Activated CD4-positive, alpha-beta T cell treated with anti-CD3 and anti-CD28 coated beads, Interleukin-2, amount 10 ng/mL, durations not matched to agents 24 days and 14 days (primary cell): ENCODE data around the gene ATXN3. TPM values are rescaled to one million over a fixed set of nuclear protein-coding genes. Genes with fewer than 3 reads are reported as not detected.

Experiments
- DNase-seq: peaks from one replicate; pipeline ENCODE4 v3.0.0; 2022
- H3K27ac Mint-ChIP-seq: one replicate; pipeline ENCODE4 v1.8.0; 2022; ENCODE audit warnings: mild to moderate bottlenecking, mixed read lengths
- H3K27me3 Mint-ChIP-seq: one replicate; pipeline ENCODE4 v1.8.0; 2022; ENCODE audit warnings: mixed read lengths
- H3K36me3 Mint-ChIP-seq: one replicate; pipeline ENCODE4 v1.8.0; 2022; ENCODE audit warnings: low read depth, mild to moderate bottlenecking, mixed read lengths
- H3K4me1 Mint-ChIP-seq: one replicate; pipeline ENCODE4 v1.8.0; 2021; ENCODE audit warnings: mixed read lengths
- H3K4me3 Mint-ChIP-seq: one replicate; pipeline ENCODE4 v1.8.0; 2022; ENCODE audit warnings: mild to moderate bottlenecking, moderate library complexity, mixed read lengths
- H3K9me3 Mint-ChIP-seq: one replicate; pipeline ENCODE4 v1.8.0; 2021; ENCODE audit warnings: mixed read lengths
- intact Hi-C: fragments of 100-400 bp; cut with micrococcal nuclease; formaldehyde crosslinking; loops from one replicate; pipeline ENCODE4 v1.15.1; 2023
- total RNA-seq: library from RNA; stranded (reverse); gene quantifications from 2 replicates; pipeline ENCODE4 v1.2.3, GENCODE V29; 2022

Gene ATXN3
- total RNA-seq, 1 donor from 2014 or later: 23.7 TPM

DNA sequence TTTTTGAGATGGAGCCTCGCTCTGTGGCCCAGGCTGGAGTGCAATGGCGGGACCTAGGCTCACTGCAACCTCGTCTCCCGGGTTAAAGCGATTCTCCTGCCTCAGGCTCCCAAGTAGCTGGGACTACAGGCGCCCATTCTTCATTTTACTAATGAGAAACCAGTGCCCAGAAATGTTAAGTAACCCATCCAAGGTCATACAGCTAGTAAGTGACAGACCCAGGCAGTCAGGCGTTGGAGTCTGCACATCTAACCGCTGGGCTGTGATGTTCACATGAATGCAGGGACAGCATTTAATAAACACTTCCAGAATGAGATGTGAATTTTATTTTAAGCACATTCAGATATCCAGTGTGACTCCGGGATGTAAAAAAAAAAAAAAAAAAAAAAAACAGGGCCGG lies 65.2 kb downstream of the ATXN3 start:
- no peaks in the 10 kb centered on the region for H3K9me3 Mint-ChIP-seq
- H3K4me1 Mint-ChIP-seq: peaks cover 29% of the 10 kb centered on the region
- no peaks in the 10 kb centered on the region for H3K27me3 Mint-ChIP-seq
- no peak for DNase-seq
- H3K36me3 Mint-ChIP-seq: peaks cover 14% of the 10 kb centered on the region
- H3K4me3 Mint-ChIP-seq: peak overlapping the region; percentile 93
- no peak overlapping the region for H3K27ac Mint-ChIP-seq
- intact Hi-C loops: loop anchor here (2.0 to 5.0 kb wide), 6 partner anchors 66 to 1659 kb away; partner anchors contain the start of genes ATXN3, CPSF2, NDUFB1 and PPP4R3A

DNA sequence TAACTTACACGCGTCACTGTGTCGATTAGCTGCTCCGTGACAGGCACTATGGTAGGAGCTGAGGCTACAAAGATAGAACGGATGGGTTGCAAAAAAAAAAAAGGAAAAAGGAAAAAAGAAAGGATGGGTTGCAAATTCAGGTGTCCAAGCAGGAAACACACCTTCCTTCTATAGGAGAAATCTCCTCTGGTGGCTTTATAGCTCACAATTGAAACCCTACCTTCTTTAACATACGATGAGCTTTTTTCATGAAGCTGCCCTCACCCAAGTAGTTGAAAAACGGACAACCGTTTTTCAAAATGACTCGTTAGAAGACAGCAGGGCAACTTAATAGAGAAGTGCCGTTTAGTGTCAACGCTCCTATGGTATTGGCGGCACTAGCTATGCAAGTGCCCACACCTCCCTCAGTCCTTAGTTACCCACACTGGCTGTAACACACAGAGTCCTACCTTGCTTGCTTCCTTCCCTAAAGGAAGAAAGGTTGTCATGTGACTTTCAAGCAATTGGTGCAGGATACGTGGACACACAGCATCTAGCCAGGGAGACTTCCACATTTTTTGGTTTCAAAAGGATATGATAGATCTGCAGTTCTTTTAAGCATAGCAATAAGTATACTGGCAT lies 65.8 kb downstream of the ATXN3 start:
- H3K27me3 Mint-ChIP-seq: no peaks in the 10 kb centered on the region
- peak; percentile 75 for DNase-seq
- H3K4me1 Mint-ChIP-seq: peaks cover 31% of the 10 kb centered on the region
- no peaks in the 10 kb centered on the region for H3K9me3 Mint-ChIP-seq
- H3K36me3 Mint-ChIP-seq: peaks cover 16% of the 10 kb centered on the region
- H3K4me3 Mint-ChIP-seq: peak overlapping the region; percentile 93
- H3K27ac Mint-ChIP-seq: peak overlapping the region; percentile 98
- intact Hi-C loops: loop anchor here (2.0 to 5.0 kb wide), 6 partner anchors 66 to 1658 kb away; partner anchors contain the start of genes ATXN3, CPSF2, NDUFB1 and PPP4R3A

DNA sequence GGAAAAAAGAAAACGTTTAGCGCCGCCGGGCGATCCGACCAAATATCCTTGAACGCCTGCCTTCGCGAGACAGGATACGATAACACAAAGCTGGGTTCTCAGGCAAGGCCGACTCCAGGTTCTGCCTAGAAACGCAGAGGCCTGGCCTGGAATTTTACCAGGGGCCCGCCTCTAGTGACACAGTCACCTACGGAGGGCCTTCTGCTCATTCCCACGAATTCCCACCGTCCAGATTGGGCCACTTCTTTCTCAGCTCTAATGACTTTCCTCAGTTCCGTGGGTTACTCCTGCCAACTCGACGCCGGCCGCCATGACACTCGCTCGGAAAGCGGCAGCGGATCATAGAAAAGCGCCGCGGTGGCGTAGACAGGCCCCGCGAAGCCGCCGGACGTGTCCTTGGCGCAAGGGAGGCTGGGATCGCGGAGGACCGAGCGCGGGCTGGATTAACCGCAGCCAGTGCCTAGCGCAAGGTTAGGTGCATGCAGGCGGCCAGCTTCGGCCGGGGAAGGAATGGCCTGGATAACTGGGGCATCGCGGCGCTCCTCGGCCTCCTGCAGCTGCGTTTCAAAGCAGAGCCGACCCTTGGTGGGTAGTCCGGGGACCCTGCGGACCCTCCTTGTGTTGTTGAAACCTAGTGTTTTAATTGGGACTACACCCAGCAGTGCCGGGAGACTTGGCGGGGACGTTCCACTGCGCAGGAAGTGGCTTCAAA lies 66.5 kb downstream of the ATXN3 start, which contains the start of gene TRIP11:
TSS of gene TRIP11 (minus strand) at position 341 of the 712 bp plus-strand sequence. CDS start 374 bp downstream, outside the sequence.
- peak; percentile 99 for DNase-seq
- Mint-ChIP-seq H3K27me3 (no peaks in the 10 kb centered on the region), H3K4me3 (peak within 1 kb of the TSS; percentile 93), H3K9me3 (no peaks in the 10 kb centered on the region), H3K36me3 (peaks cover 16% of the 10 kb centered on the region), H3K4me1 (peaks cover 31% of the 10 kb centered on the region), H3K27ac (peak within 1 kb of the TSS; percentile 98)
- intact Hi-C loops: loop anchor here (2.0 to 5.0 kb wide), 7 partner anchors 38 to 1658 kb away; partner anchors contain the start of genes ATXN3, CPSF2, NDUFB1 and PPP4R3A

GRCh38 chr14:92039063-92039718 lies 67.2 kb downstream of the ATXN3 start:
- intact Hi-C loops: loop anchor here (5.0 kb wide), 1 partner anchor 37 kb away; no protein-coding TSS in a partner anchor
- H3K4me3 Mint-ChIP-seq: peak overlapping the region; percentile 93
- no peak for DNase-seq
- H3K4me1 Mint-ChIP-seq: peaks cover 31% of the 10 kb centered on the region
- no peaks in the 10 kb centered on the region for H3K9me3 Mint-ChIP-seq
- peak overlapping the region; percentile 98 for H3K27ac Mint-ChIP-seq
- no peaks in the 10 kb centered on the region for H3K27me3 Mint-ChIP-seq
- peaks cover 16% of the 10 kb centered on the region for H3K36me3 Mint-ChIP-seq

GRCh38 chr14:92037989-92038388 lies 68.4 kb downstream of the ATXN3 start:
- no peak for DNase-seq
- Mint-ChIP-seq H3K36me3 (peaks cover 21% of the 10 kb centered on the region), H3K27ac (peak overlapping the region; percentile 45), H3K4me1 (peaks cover 37% of the 10 kb centered on the region), H3K4me3 (peak overlapping the region; percentile 93), H3K9me3 (no peaks in the 10 kb centered on the region), H3K27me3 (no peaks in the 10 kb centered on the region)
- intact Hi-C loops: loop anchor here (5.0 kb wide), 1 partner anchor 36 kb away; no protein-coding TSS in a partner anchor

GRCh38 chr14:92035890-92036289 lies 70.5 kb downstream of the ATXN3 start:
- DNase-seq: no peak
- peaks cover 37% of the 10 kb centered on the region for H3K4me1 Mint-ChIP-seq
- intact Hi-C loops: loop anchor here (5.0 kb wide), 1 partner anchor 34 kb away; no protein-coding TSS in a partner anchor
- H3K36me3 Mint-ChIP-seq: peaks cover 31% of the 10 kb centered on the region
- no peaks in the 10 kb centered on the region for H3K9me3 Mint-ChIP-seq
- no peak overlapping the region for H3K4me3 Mint-ChIP-seq
- H3K27me3 Mint-ChIP-seq: no peaks in the 10 kb centered on the region
- no peak overlapping the region for H3K27ac Mint-ChIP-seq

- no peak for DNase-seq
- Mint-ChIP-seq H3K4me3 (no peak overlapping the region), H3K27ac (peak overlapping the region; percentile 54), H3K27me3 (no peaks in the 10 kb centered on the region), H3K9me3 (no peaks in the 10 kb centered on the region), H3K4me1 (peaks cover 33% of the 10 kb centered on the region), H3K36me3 (peaks cover 36% of the 10 kb centered on the region)
- intact Hi-C loops: no loop called here
These were observed 72.3 kb downstream of the ATXN3 start for GRCh38 chr14:92033906-92034687.

DNA sequence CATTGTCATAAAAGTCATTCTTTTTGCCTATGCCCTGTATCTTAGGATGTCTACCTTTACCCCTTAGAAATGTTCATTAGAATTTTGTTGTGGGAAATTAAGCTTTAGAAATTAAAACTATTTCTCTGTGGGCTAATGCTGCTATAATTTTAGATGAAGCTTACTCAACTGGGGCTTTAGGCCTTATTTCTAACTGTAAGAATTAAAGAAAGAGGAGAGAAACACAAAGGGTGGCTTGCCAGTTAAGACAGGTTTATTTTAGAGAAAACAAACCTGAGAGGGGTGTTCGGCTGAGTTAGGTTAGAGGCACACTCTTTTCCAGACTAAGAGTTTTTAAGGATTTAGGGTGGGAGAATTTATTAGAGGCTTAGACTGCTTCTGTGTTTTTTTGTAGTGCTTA lies 72.9 kb downstream of the ATXN3 start:
- H3K36me3 Mint-ChIP-seq: peaks cover 35% of the 10 kb centered on the region
- H3K4me3 Mint-ChIP-seq: no peak overlapping the region
- H3K27ac Mint-ChIP-seq: no peak overlapping the region
- no peaks in the 10 kb centered on the region for H3K27me3 Mint-ChIP-seq
- no peak for DNase-seq
- H3K9me3 Mint-ChIP-seq: no peaks in the 10 kb centered on the region
- intact Hi-C loops: no loop called here
- H3K4me1 Mint-ChIP-seq: peaks cover 28% of the 10 kb centered on the region

DNA sequence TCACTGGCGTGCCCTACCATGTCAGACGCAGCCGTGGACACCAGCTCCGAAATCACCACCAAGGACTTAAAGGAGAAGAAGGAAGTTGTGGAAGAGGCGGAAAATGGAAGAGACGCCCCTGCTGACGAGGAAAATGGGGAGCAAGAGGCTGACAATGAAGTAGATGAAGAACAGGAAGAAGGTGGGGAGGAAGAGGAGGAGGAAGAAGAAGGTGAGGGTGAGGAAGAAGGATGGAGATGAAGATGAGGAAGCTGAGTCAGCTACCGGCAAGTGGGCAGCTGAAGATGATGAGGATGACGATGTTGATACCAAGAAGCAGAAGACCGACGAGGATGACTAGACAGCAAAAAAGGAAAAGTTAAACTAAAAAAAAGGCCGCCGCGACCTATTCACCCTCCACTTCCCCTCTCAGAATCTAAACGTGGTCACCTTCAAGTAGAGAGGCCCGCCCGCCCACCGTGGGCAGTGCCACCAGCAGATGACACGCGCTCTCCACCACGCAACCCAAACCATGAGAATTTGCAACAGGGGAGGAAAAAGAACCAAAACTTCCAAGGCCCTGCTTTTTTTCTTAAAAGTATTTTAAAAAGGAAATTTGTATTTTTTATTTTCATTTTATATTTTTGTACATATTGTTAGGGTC lies 79.7 kb downstream of the ATXN3 start:
- no peaks in the 10 kb centered on the region for H3K9me3 Mint-ChIP-seq
- H3K36me3 Mint-ChIP-seq: peaks cover 34% of the 10 kb centered on the region
- no peaks in the 10 kb centered on the region for H3K27me3 Mint-ChIP-seq
- no peak overlapping the region for H3K27ac Mint-ChIP-seq
- DNase-seq: no peak
- H3K4me1 Mint-ChIP-seq: peaks cover 13% of the 10 kb centered on the region
- intact Hi-C loops: no loop called here
- peak overlapping the region; percentile 18 for H3K4me3 Mint-ChIP-seq

- DNase-seq: no peak
- Mint-ChIP-seq H3K36me3 (peaks cover 27% of the 10 kb centered on the region), H3K27ac (no peak overlapping the region), H3K27me3 (no peaks in the 10 kb centered on the region), H3K9me3 (no peaks in the 10 kb centered on the region), H3K4me3 (no peak overlapping the region), H3K4me1 (peaks cover 4% of the 10 kb centered on the region)
- intact Hi-C loops: no loop called here
These were observed 84.3 kb downstream of the ATXN3 start for GRCh38 chr14:92022036-92022435.

- H3K4me1 Mint-ChIP-seq: peaks cover 3% of the 10 kb centered on the region
- H3K27me3 Mint-ChIP-seq: no peaks in the 10 kb centered on the region
- H3K9me3 Mint-ChIP-seq: no peaks in the 10 kb centered on the region
- intact Hi-C loops: no loop called here
- H3K36me3 Mint-ChIP-seq: peaks cover 25% of the 10 kb centered on the region
- H3K4me3 Mint-ChIP-seq: no peak overlapping the region
- no peak for DNase-seq
- H3K27ac Mint-ChIP-seq: no peak overlapping the region
These were observed 84.9 kb downstream of the ATXN3 start for GRCh38 chr14:92021523-92021922.

DNA sequence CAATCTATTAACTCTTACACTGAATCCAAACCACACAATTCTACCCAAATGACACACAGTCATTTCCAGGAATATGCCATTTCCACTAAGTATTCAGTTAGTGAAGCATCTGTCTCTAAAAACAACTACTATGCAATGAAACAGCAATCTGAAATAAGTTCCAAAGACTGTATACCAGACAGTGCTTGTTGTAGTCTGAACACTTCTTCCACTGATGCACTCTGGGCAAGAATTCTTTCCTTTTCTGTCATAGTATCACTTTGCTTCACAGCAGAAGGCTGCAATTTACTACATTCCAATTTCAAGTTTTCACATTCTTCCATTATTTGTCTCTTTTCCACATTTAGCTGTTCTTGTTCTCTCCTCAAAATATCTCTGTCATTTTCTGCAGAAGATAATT lies 92.3 kb downstream of the ATXN3 start:
- intact Hi-C loops: no loop called here
- no peaks in the 10 kb centered on the region for H3K9me3 Mint-ChIP-seq
- no peak for DNase-seq
- H3K27ac Mint-ChIP-seq: peak overlapping the region; percentile 55
- H3K27me3 Mint-ChIP-seq: no peaks in the 10 kb centered on the region
- no peak overlapping the region for H3K4me3 Mint-ChIP-seq
- H3K36me3 Mint-ChIP-seq: peaks cover 40% of the 10 kb centered on the region
- peaks cover 14% of the 10 kb centered on the region for H3K4me1 Mint-ChIP-seq
